ENCODE data around the gene PTPDC1. TPM values are rescaled to one million over a fixed set of nuclear protein-coding genes. Genes with fewer than 3 reads are reported as not detected.

The PTPDC1 gene
- total and polyA plus RNA-seq, 9 of the 15 experiments (the other 6 are each of a cell fraction or from before 2014, with no cell fraction given): 1.1 to 8.1 (median 5.7) TPM

DNA sequence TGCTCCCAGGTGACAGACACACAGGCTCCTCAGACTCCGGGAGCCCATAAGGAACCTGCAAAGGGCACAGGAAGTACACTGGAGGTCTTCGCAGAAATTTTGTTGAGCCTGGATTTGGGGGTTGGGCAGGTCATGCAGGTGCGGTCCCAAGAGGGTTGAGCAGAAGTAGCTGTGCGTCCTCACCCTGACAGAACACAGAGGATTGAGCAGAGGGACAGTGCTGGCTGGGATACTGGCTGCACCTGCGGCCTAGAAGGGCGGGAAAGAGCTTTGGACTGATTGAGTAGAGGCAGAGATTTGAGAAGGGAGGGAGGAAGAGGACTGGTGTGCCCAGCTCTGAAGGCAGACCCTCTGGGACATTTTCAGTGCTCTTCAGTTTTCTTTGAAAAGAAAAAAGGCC is 65.4 kb downstream of the PTPDC1 start:
- in situ Hi-C loops (cut with MboI): no loop called here
- ATAC-seq (no peak), DNase-seq (ENCODE audit: extremely low read depth in 1 of 4, low spot score in 3 of 4) (no peak), FAIRE-seq (no peak)
- ChIA-PET CTCF (ENCODE audit: low intra/inter-chr PET ratio) (no interaction called here), POLR2A (interaction anchor here (0.8 to 1.6 kb wide), 2 partner anchors 9 to 10 kb away, joined by 3 to 9 read pairs; no protein-coding TSS in a partner anchor)
- H4K20me1 ChIP-seq (replicated peaks; ENCODE audit: control insufficient read depth, insufficient read depth, low read length): no peaks in the 10 kb centered on the region
- BruUV-seq (replicated peaks): no TSS peak
- no peak overlapping the region for H3K4me3 ChIP-seq
- no peaks in the 10 kb centered on the region for H3K79me2 ChIP-seq (ENCODE audit: control insufficient read depth, insufficient read depth, low read length)
- intact Hi-C loops (cut with micrococcal nuclease): no loop called here
- no peaks in the 10 kb centered on the region for H3K9me1 ChIP-seq (ENCODE audit: control insufficient read depth, insufficient read depth, low read length)
- WGBS (ENCODE audit: insufficient coverage, low coverage, missing lambda C conversion rate): 41% methylated on average over 6 of the region's 6 CpGs
- H2AFZ ChIP-seq (ENCODE audit: low read depth, low read length): no peak overlapping the region
- peak overlapping the region in 1 of 2 experiments; percentile 13; a peak in 1 of 4 replicates for H3K9ac ChIP-seq (ENCODE audit: insufficient read depth in 1 of 2, low read depth in 2 of 2, low read length in 2 of 2)
- H3K4me2 ChIP-seq (ENCODE audit: insufficient read depth, low read length): no peak overlapping the region
- H3K9me3 ChIP-seq (replicated peaks; ENCODE audit: control insufficient read depth, insufficient read depth, low read depth, low read length): no peaks in the 10 kb centered on the region
- H3K27me3 ChIP-seq (ENCODE audit: control insufficient read depth in 2 of 2, insufficient read depth in 2 of 2, low read length in 2 of 2): no peaks in the 10 kb centered on the region
- TF ChIP-seq, protein P1, sequence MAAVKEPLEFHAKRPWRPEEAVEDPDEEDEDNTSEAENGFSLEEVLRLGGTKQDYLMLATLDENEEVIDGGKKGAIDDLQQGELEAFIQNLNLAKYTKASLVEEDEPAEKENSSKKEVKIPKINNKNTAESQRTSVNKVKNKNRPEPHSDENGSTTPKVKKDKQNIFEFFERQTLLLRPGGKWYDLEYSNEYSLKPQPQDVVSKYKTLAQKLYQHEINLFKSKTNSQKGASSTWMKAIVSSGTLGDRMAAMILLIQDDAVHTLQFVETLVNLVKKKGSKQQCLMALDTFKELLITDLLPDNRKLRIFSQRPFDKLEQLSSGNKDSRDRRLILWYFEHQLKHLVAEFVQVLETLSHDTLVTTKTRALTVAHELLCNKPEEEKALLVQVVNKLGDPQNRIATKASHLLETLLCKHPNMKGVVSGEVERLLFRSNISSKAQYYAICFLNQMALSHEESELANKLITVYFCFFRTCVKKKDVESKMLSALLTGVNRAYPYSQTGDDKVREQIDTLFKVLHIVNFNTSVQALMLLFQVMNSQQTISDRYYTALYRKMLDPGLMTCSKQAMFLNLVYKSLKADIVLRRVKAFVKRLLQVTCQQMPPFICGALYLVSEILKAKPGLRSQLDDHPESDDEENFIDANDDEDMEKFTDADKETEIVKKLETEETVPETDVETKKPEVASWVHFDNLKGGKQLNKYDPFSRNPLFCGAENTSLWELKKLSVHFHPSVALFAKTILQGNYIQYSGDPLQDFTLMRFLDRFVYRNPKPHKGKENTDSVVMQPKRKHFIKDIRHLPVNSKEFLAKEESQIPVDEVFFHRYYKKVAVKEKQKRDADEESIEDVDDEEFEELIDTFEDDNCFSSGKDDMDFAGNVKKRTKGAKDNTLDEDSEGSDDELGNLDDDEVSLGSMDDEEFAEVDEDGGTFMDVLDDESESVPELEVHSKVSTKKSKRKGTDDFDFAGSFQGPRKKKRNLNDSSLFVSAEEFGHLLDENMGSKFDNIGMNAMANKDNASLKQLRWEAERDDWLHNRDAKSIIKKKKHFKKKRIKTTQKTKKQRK (IDR thresholded peaks at IDR 0.05; ENCODE audit: borderline replicate concordance, low read depth, low read length): no peak
- no peak for TF ChIP-seq BRCA1 (IDR thresholded peaks at IDR 0.05)
- no peak for TF ChIP-seq BRCA1 (CRISPR knock-in tag; IDR thresholded peaks at IDR 0.05)
- TF ChIP-seq ZSCAN32 (CRISPR knock-in tag; IDR thresholded peaks at IDR 0.05): no peak
- no peak for TF ChIP-seq SRSF9 (IDR thresholded peaks at IDR 0.05; ENCODE audit: borderline replicate concordance, low read depth, low read length)
- no peak for TF ChIP-seq ZBTB7A (IDR thresholded peaks at IDR 0.05; ENCODE audit: borderline replicate concordance, control insufficient read depth, low read depth, low read length)
- TF ChIP-seq PHF20 (IDR thresholded peaks at IDR 0.05; ENCODE audit: partially characterized antibody): no peak
- no peak for TF ChIP-seq ZNF77 (CRISPR knock-in tag; IDR thresholded peaks at IDR 0.05)
- TF ChIP-seq ZBTB1 (CRISPR knock-in tag; IDR thresholded peaks at IDR 0.05; ENCODE audit: borderline replicate concordance, low read depth): no peak
- TF ChIP-seq FOXK2 (conservative IDR thresholded peaks at IDR 0.05 in 1 of 2, IDR thresholded peaks at IDR 0.05 in 1 of 2; ENCODE audit: low read depth in 2 of 2): no peak
- TF ChIP-seq MYC (IDR thresholded peaks at IDR 0.05; ENCODE audit: low read depth, low read length): no peak
- no peak for TF ChIP-seq MYC (CRISPR knock-in tag; IDR thresholded peaks at IDR 0.05; ENCODE audit: borderline replicate concordance, low read depth)
- TF ChIP-seq ZNF23 (CRISPR knock-in tag; IDR thresholded peaks at IDR 0.05): no peak
- no peak for TF ChIP-seq ZNF121 (CRISPR knock-in tag; conservative IDR thresholded peaks at IDR 0.05)
- no peak for TF ChIP-seq CHD1 (IDR thresholded peaks at IDR 0.05; ENCODE audit: low read length)
- TF ChIP-seq, protein P2, sequence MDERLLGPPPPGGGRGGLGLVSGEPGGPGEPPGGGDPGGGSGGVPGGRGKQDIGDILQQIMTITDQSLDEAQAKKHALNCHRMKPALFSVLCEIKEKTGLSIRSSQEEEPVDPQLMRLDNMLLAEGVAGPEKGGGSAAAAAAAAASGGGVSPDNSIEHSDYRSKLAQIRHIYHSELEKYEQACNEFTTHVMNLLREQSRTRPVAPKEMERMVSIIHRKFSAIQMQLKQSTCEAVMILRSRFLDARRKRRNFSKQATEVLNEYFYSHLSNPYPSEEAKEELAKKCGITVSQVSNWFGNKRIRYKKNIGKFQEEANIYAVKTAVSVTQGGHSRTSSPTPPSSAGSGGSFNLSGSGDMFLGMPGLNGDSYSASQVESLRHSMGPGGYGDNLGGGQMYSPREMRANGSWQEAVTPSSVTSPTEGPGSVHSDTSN (CRISPR knock-in tag; IDR thresholded peaks at IDR 0.05; ENCODE audit: low read depth): no peak
- TF ChIP-seq, protein P2 (tag; conservative IDR thresholded peaks at IDR 0.05; ENCODE audit: low read depth): no peak
- TF ChIP-seq ZNF239 (CRISPR knock-in tag; IDR thresholded peaks at IDR 0.05): no peak
- TF ChIP-seq SAP30 (IDR thresholded peaks at IDR 0.05; ENCODE audit: borderline replicate concordance, insufficient read depth, low read depth, low read length, poor library complexity, severe bottlenecking): no peak
- H3K36me3 ChIP-seq (ENCODE audit: control insufficient read depth, insufficient read depth, low read length): no peaks in the 10 kb centered on the region
- H3K27ac ChIP-seq (ENCODE audit: extremely low read depth, low read depth, low read length): no peak overlapping the region
- H3K4me1 ChIP-seq (replicated peaks in 1 of 2; ENCODE audit: control insufficient read depth in 2 of 2, insufficient read depth in 2 of 2, low read length in 2 of 2): peaks cover 3 to 7% of the 10 kb centered on the region in 2 experiments; a peak in 2 of 5 replicates

Measured in K562 (cell line).